SK-N-SH (cell line): Measurements from ENCODE around the gene CEP63. TPM values are rescaled to one million over a fixed set of nuclear protein-coding genes. Genes with fewer than 3 reads are reported as not detected.

Experiments used
- CTCF ChIA-PET: fragments of 300-600, 350-600 bp; formaldehyde crosslinking; extraction: SDS; loops from one replicate; lab custom pipeline; 2021; lab: Yijun Ruan, JAX
- POLR2A ChIA-PET: fragments of 350-600 bp; sonication (Branson Sonifier 250); formaldehyde crosslinking; extraction: SDS; loops from one replicate; lab custom pipeline; 2020; ENCODE audit warnings: antibody characterized with exemption, inconsistent platforms; lab: Yijun Ruan, JAX
- DNase-seq: peaks from one replicate; pipeline ENCODE4 v3.0.0; 2012
- H2AFZ ChIP-seq: fragments of 200-600 bp; sonication (generic); 2 replicates; pipeline ENCODE4 v1.8.1; 2016; ENCODE audit warnings: antibody characterized with exemption, mild to moderate bottlenecking, low read depth
- H3F3A ChIP-seq: fragments of 200-600 bp; sonication (generic); replicated peaks from 2 replicates; pipeline ENCODE3; 2016; ENCODE audit warnings: antibody characterized with exemption, mild to moderate bottlenecking; ENCODE audit not compliant: insufficient read depth
- H3K27ac ChIP-seq, 2 experiments: fragments of 200-500 bp in 1 of 2; fragments of 200-600 bp in 1 of 2; sonication (Bioruptor generic) in 1 of 2; sonication (generic), shearing (Covaris generic) in 1 of 2; 2 replicates each; pipeline versions ENCODE4 v1.5.1 to v1.6.1; 2014 to 2016; ENCODE audit warnings: low read depth in 2 of 2, inconsistent platforms in 1 of 2, low read length in 1 of 2, mild to moderate bottlenecking in 1 of 2, mixed read lengths in 1 of 2
- H3K27me3 ChIP-seq: fragments of 200-600 bp; sonication (generic), shearing (Covaris generic); 2 replicates; pipeline ENCODE4 v1.6.1; 2016; ENCODE audit warnings: mixed run types; ENCODE audit not compliant: insufficient read depth
- H3K36me3 ChIP-seq, 2 experiments: fragments of 200-500 bp in 1 of 2; fragments of 200-600 bp in 1 of 2; sonication (Bioruptor generic) in 1 of 2; sonication (generic) in 1 of 2; replicated peaks in 1 of 2; 2 replicates each; pipeline versions ENCODE3 to v1.5.1; 2014 to 2016; ENCODE audit warnings: low read length in 1 of 2, mild to moderate bottlenecking in 1 of 2; ENCODE audit not compliant: insufficient read depth in 2 of 2, control insufficient read depth in 1 of 2
- H3K4me1 ChIP-seq, 2 experiments: fragments of 200-500 bp in 1 of 2; fragments of 200-600 bp in 1 of 2; sonication (Bioruptor generic) in 1 of 2; sonication (generic), shearing (Covaris generic) in 1 of 2; 2 replicates each; pipeline versions ENCODE4 v1.5.1 to v1.6.1; 2014 to 2016; ENCODE audit warnings: low read depth in 1 of 2, low read length in 1 of 2, mixed run types in 1 of 2; ENCODE audit not compliant: insufficient read depth in 2 of 2, control insufficient read depth in 1 of 2
- H3K4me2 ChIP-seq: fragments of 200-600 bp; sonication (generic), shearing (Covaris generic); 2 replicates; pipeline ENCODE4 v1.6.1; 2017; ENCODE audit warnings: mixed run types
- H3K4me3 ChIP-seq, 2 experiments: fragments of 200-500 bp in 1 of 2; fragments of 200-600 bp in 1 of 2; sonication (Bioruptor generic) in 1 of 2; sonication (generic), shearing (Covaris generic) in 1 of 2; 2 replicates each; pipeline versions ENCODE4 v1.5.1 to v1.8.1; 2014 to 2016; ENCODE audit warnings: low read depth in 2 of 2, inconsistent platforms in 1 of 2, low read length in 1 of 2, mild to moderate bottlenecking in 1 of 2, mixed read lengths in 1 of 2, moderate library complexity in 1 of 2
- H3K79me2 ChIP-seq: fragments of 200-600 bp; sonication (generic); 2 replicates; pipeline ENCODE4 v1.8.1; 2017; ENCODE audit warnings: mild to moderate bottlenecking; ENCODE audit not compliant: insufficient read depth
- H3K9ac ChIP-seq: fragments of 200-600 bp; sonication (generic); 2 replicates; pipeline ENCODE4 v1.6.1; 2017; ENCODE audit warnings: mixed run types
- H3K9me2 ChIP-seq: fragments of 200-600 bp; sonication (generic); 2 replicates; pipeline ENCODE4 v1.6.1; 2017; ENCODE audit warnings: mixed run types
- H3K9me3 ChIP-seq: fragments of 200-600 bp; sonication (generic); 2 replicates; pipeline ENCODE4 v1.6.1; 2017; ENCODE audit warnings: mixed run types, mild to moderate bottlenecking, moderate library complexity
- H4K20me1 ChIP-seq: fragments of 200-600 bp; sonication (generic); 2 replicates; pipeline ENCODE4 v1.6.1; 2017; ENCODE audit warnings: mild to moderate bottlenecking, mixed run types; ENCODE audit not compliant: insufficient read depth
- CTCF ChIP-seq: fragments of 200-600 bp; sonication (generic); IDR thresholded peaks from 2 replicates; pipeline ENCODE4 v1.6.1; 2017; ENCODE audit warnings: antibody characterized with exemption, mild to moderate bottlenecking, moderate library complexity
- EP300 ChIP-seq, 2 experiments: IDR thresholded peaks; 2 replicates each; pipeline versions ENCODE4 v1.4.0 to v1.6.1; 2012; ENCODE audit warnings: borderline replicate concordance in 1 of 2, low read depth in 1 of 2, low read length in 1 of 2
- EZH2phosphoT487 ChIP-seq: fragments of 200-600 bp; sonication (generic); IDR thresholded peaks from 2 replicates; pipeline ENCODE4 v1.6.1; 2017; ENCODE audit warnings: low read depth, mixed run types, mild to moderate bottlenecking, antibody characterized with exemption, moderate library complexity, borderline replicate concordance
- FOXJ3 ChIP-seq: sonication (generic); formaldehyde crosslinking; IDR thresholded peaks from 2 replicates; pipeline ENCODE4 v1.5.1; 2020; ENCODE audit warnings: mild to moderate bottlenecking, missing genetic modification reagents
- FOXM1 ChIP-seq: IDR thresholded peaks from 2 replicates; pipeline ENCODE4 v1.4.0; 2012; ENCODE audit warnings: low read depth, mild to moderate bottlenecking
- GABPA ChIP-seq: IDR thresholded peaks from 2 replicates; pipeline ENCODE4 v1.4.0; 2012; ENCODE audit warnings: low read depth, mild to moderate bottlenecking
- JUND ChIP-seq: IDR thresholded peaks from 2 replicates; pipeline ENCODE4 v1.4.0; 2012
- MEF2A ChIP-seq: IDR thresholded peaks from 2 replicates; pipeline ENCODE4 v1.4.0; 2012; ENCODE audit warnings: low read depth, borderline replicate concordance
- MXI1 ChIP-seq: IDR thresholded peaks from 2 replicates; pipeline ENCODE4 v1.6.1; 2012; ENCODE audit warnings: mild to moderate bottlenecking, low read depth, low read length, improper control_type of control experiment
- NFIC ChIP-seq: IDR thresholded peaks from 2 replicates; pipeline ENCODE4 v1.4.0; 2012; ENCODE audit warnings: borderline replicate concordance
- PBX3 ChIP-seq: IDR thresholded peaks from 2 replicates; pipeline ENCODE4; 2012
- RAD21 ChIP-seq: IDR thresholded peaks from 2 replicates; pipeline ENCODE4 v1.6.1; 2012; ENCODE audit warnings: mild to moderate bottlenecking, low read length
- RXRA ChIP-seq: IDR thresholded peaks from 2 replicates; pipeline ENCODE4 v1.4.0; 2012; ENCODE audit warnings: low read depth, mild to moderate bottlenecking, borderline replicate concordance
- SMC3 ChIP-seq: IDR thresholded peaks from 2 replicates; pipeline ENCODE4 v1.6.1; 2012; ENCODE audit warnings: low read depth, low read length, improper control_type of control experiment
- TAF1 ChIP-seq: IDR thresholded peaks from 2 replicates; pipeline ENCODE4 v1.6.1; 2012; ENCODE audit warnings: low read depth, mild to moderate bottlenecking, low read length, moderate library complexity, borderline replicate concordance
- TEAD4 ChIP-seq: IDR thresholded peaks from 2 replicates; pipeline ENCODE4 v1.4.0; 2012; ENCODE audit warnings: mild to moderate bottlenecking, borderline replicate concordance; ENCODE audit not compliant: insufficient read depth
- USF2 ChIP-seq: fragments of 150-350 bp; IDR thresholded peaks from 2 replicates; pipeline ENCODE4 v1.6.1; 2017; ENCODE audit warnings: antibody characterized with exemption, low read length, low read depth, borderline replicate concordance
- WGBS: methylation state at CpG from one replicate; pipeline ENCODE4 v1.1.6; 2017; ENCODE audit warnings: low lambda C conversion rate; 5-methylcytosine and 5-hydroxymethylcytosine counted together
- polyA plus RNA-seq, 3 experiments: library from polyadenylated mRNA; depleted of rRNA; stranded (reverse); fragments of >200 nt; gene quantifications; 2 replicates each; pipeline ENCODE4 v1.2.3, GENCODE V29; 2012
- TF ChIP-seq, protein P1 (sequence below): fragments of 150-350 bp; IDR thresholded peaks from 2 replicates; pipeline ENCODE4 v1.6.1; 2016; ENCODE audit warnings: mild to moderate bottlenecking, low read depth, low read length

CEP63 gene
- polyA plus RNA-seq, 1 of the 3 experiments (the other 2 are of a cell fraction): 6.3 TPM

- no peak for TF ChIP-seq USF2
- TF ChIP-seq, all 33 proteins: peak for 0
Observed at GRCh38 chr3:134563601-134564000, 77.7 kb downstream of the CEP63 start (continued).

- Histone ChIP-seq H3K4me2 (no peak overlapping the region), H3K36me3 (peaks cover 8 to 11% of the 10 kb centered on the region in 2 experiments), H3K79me2 (no peaks in the 10 kb centered on the region), H3K4me3 (no peak overlapping the region), H2AFZ (no peak overlapping the region)
- 85% methylated on average over 2 of the region's 2 CpGs for WGBS
- POLR2A ChIA-PET: interaction anchor here (1.4 kb wide), 1 partner anchor 79 kb away, joined by 6 read pairs; the partner anchor contains the start of genes ANAPC13 and CEP63
- TF ChIP-seq GABPA (no peak), RAD21 (no peak), MXI1 (no peak), FOXJ3 (CRISPR knock-in tag) (no peak), RXRA (no peak), SMC3 (no peak), CTCF (no peak)
- TF ChIP-seq, protein P1, sequence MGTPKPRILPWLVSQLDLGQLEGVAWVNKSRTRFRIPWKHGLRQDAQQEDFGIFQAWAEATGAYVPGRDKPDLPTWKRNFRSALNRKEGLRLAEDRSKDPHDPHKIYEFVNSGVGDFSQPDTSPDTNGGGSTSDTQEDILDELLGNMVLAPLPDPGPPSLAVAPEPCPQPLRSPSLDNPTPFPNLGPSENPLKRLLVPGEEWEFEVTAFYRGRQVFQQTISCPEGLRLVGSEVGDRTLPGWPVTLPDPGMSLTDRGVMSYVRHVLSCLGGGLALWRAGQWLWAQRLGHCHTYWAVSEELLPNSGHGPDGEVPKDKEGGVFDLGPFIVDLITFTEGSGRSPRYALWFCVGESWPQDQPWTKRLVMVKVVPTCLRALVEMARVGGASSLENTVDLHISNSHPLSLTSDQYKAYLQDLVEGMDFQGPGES: no peak
- TF ChIP-seq, all 33 proteins: peak for 0
- Histone ChIP-seq H3K27me3 (no peaks in the 10 kb centered on the region), H3K9me2 (no peaks in the 10 kb centered on the region), H3K4me1 (peaks cover 0 to 3% of the 10 kb centered on the region in 2 experiments; a peak in 1 of 4 replicates), H3K9ac (no peak overlapping the region), H4K20me1 (no peaks in the 10 kb centered on the region), H3F3A (no peaks in the 10 kb centered on the region), H3K9me3 (no peaks in the 10 kb centered on the region), H3K27ac (no peak overlapping the region)
- CTCF ChIA-PET: interaction anchor here (1.0 to 1.2 kb wide), 2 partner anchors 36 to 230 kb away, joined by 3 to 5 read pairs; partner anchors contain the start of gene EPHB1
- DNase-seq: no peak
Observed at GRCh38 chr3:134564991-134565390, 79.1 kb downstream of the CEP63 start.

DNA sequence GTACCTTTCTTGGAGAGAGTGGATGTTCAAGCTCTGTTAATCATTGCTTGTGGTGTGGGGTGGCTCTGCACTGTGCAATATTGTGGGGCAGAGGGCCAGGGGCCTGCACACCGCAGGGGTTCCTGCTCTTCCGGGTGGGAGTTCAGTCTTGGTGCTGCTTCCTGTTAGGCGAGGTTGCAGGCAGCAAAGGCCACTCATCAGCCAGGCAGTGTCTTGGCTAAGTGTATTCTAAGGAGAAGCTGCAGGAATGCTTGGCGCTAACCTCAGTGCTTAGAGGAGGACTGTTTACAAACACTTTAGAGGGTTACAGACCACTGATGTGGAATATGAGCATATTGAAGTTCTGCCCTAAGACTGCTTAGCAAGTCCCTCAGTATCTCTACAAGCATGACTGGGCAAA is 81.7 kb downstream of the CEP63 start:
- WGBS: 91% methylated on average over 4 of the region's 4 CpGs
- no peaks in the 10 kb centered on the region for H3K4me1 ChIP-seq
- H2AFZ ChIP-seq: no peak overlapping the region
- ChIA-PET CTCF (interaction anchor here (1.6 kb wide), 1 partner anchor 33 kb away, joined by 4 read pairs; no protein-coding TSS in a partner anchor), POLR2A (no interaction called here)
- no peaks in the 10 kb centered on the region for H4K20me1 ChIP-seq
- DNase-seq: no peak
- no peak overlapping the region for H3K9ac ChIP-seq
- H3K27ac ChIP-seq: no peak overlapping the region
- H3K9me3 ChIP-seq: no peaks in the 10 kb centered on the region
- no peak overlapping the region for H3K4me2 ChIP-seq
- no peaks in the 10 kb centered on the region for H3K79me2 ChIP-seq
- peaks cover 0 to 5% of the 10 kb centered on the region in 2 experiments for H3K36me3 ChIP-seq
- H3K4me3 ChIP-seq: no peak overlapping the region
- H3F3A ChIP-seq: no peaks in the 10 kb centered on the region
- H3K9me2 ChIP-seq: no peaks in the 10 kb centered on the region
- H3K27me3 ChIP-seq: no peaks in the 10 kb centered on the region
- TF ChIP-seq TEAD4 (no peak), USF2 (no peak), NFIC (no peak), PBX3 (no peak), JUND (no peak), RAD21 (no peak), EP300 (IDR thresholded peaks at IDR 0.05; ENCODE audit: borderline replicate concordance in 1 of 2, low read depth in 1 of 2, low read length in 1 of 2) (no peak), EZH2phosphoT487 (no peak), FOXJ3 (CRISPR knock-in tag) (no peak), MEF2A (no peak), TAF1 (no peak), FOXM1 (no peak), SMC3 (no peak)
